B cell (primary cell): Measurements from ENCODE around the gene STAB1. TPM values are rescaled to one million over a fixed set of nuclear protein-coding genes. Genes with fewer than 3 reads are reported as not detected.

ENCODE experiments used
- ATAC-seq: fragments of 200-7000 bp; cut with Tn5 transposase; one replicate; pipeline ENCODE4 v1.10.0; 2021; ENCODE audit warnings: low read depth, mild to moderate bottlenecking, moderate number of reproducible peaks, moderate library complexity
- CTCF ChIA-PET: fragments of 350-600 bp; sonication (Branson Sonifier 250); formaldehyde crosslinking; loops from one replicate; lab custom pipeline; 2021; ENCODE audit warnings: antibody characterized with exemption, inconsistent platforms; lab: Charles Lee
- POLR2A ChIA-PET: fragments of 350-600 bp; sonication (Branson Sonifier 250); formaldehyde crosslinking; loops from one replicate; lab custom pipeline; 2021; ENCODE audit warnings: antibody characterized with exemption; lab: Charles Lee
- DNase-seq: peaks from one replicate; pipeline ENCODE4 v3.0.0; 2013
- H2AFZ ChIP-seq: 2 replicates; pipeline ENCODE4 v1.6.1; 2012; ENCODE audit warnings: mild to moderate bottlenecking, low read depth, low read length; ENCODE audit not compliant: insufficient read depth, poor library complexity, severe bottlenecking
- H3K27ac ChIP-seq, 2 donors: 1 replicate in 1 of 2; 2 replicates in 1 of 2; pipeline ENCODE4 v1.5.1; 2012 to 2013; ENCODE audit warnings: low read length in 2 of 2, mild to moderate bottlenecking in 2 of 2, moderate library complexity in 1 of 2
- H3K27me3 ChIP-seq, 4 experiments: fragments of 200-600 bp in 1 of 4; sonication (generic) in 1 of 4; replicated peaks in 1 of 4; 1 replicate in 2 of 4; 2 replicates in 2 of 4; pipeline versions ENCODE4 v1.6.1 to v1.7.0; 2013 to 2016; ENCODE audit warnings: low read length in 3 of 4, mild to moderate bottlenecking in 2 of 4, mixed read lengths in 1 of 4, moderate library complexity in 1 of 4; ENCODE audit not compliant: insufficient read depth in 4 of 4, control insufficient read depth in 3 of 4; ENCODE audit errors: control extremely low read depth in 1 of 4
- H3K36me3 ChIP-seq, 2 experiments: replicated peaks in 1 of 2; 1 replicate in 1 of 2; 2 replicates in 1 of 2; pipeline versions ENCODE4 v1.6.1 to v1.7.1; 2013; ENCODE audit warnings: low read length in 1 of 2; ENCODE audit not compliant: insufficient read depth in 2 of 2, control insufficient read depth in 1 of 2; ENCODE audit errors: control extremely low read depth in 1 of 2, extremely low read depth in 1 of 2
- H3K4me1 ChIP-seq, 2 donors: fragments of 200-600 bp in 1 of 2; sonication (generic) in 1 of 2; 1 replicate in 1 of 2; 2 replicates in 1 of 2; pipeline versions ENCODE4 v1.5.1 to v1.6.1; 2013 to 2017; ENCODE audit warnings: low read length in 2 of 2; ENCODE audit not compliant: control insufficient read depth in 2 of 2, insufficient read depth in 2 of 2
- H3K4me2 ChIP-seq: replicated peaks from 2 replicates; pipeline ENCODE3; 2012; ENCODE audit warnings: mild to moderate bottlenecking, low read depth, low read length; ENCODE audit not compliant: poor library complexity, severe bottlenecking
- H3K4me3 ChIP-seq, 5 experiments: fragments of 200-600 bp in 1 of 5; sonication (generic) in 1 of 5; 1 replicate in 3 of 5; 2 replicates in 2 of 5; pipeline versions ENCODE4 v1.5.1 to v1.7.0; 2011 to 2016; ENCODE audit warnings: low read length in 4 of 5, mild to moderate bottlenecking in 4 of 5, low read depth in 2 of 5, control low read depth in 1 of 5, moderate library complexity in 1 of 5; ENCODE audit not compliant: insufficient read depth in 1 of 5; ENCODE audit errors: control extremely low read depth in 1 of 5, extremely low read depth in 1 of 5
- H3K79me2 ChIP-seq: fragments of 200-600 bp; sonication (generic); one replicate; pipeline ENCODE4 v1.6.0; 2016; ENCODE audit warnings: low read length; ENCODE audit not compliant: control insufficient read depth, insufficient read depth
- H3K9ac ChIP-seq: fragments of 200-600 bp; sonication (generic); 2 replicates; pipeline ENCODE4 v1.6.1; 2017; ENCODE audit warnings: mild to moderate bottlenecking, low read length, moderate library complexity
- H3K9me3 ChIP-seq, 3 donors: one replicate each; pipeline versions ENCODE4 v1.6.1 to v1.7.1; 2013; ENCODE audit warnings: low read length in 2 of 3; ENCODE audit not compliant: control insufficient read depth in 2 of 3, insufficient read depth in 1 of 3; ENCODE audit errors: control extremely low read depth in 1 of 3
- H4K20me1 ChIP-seq: 2 replicates; pipeline ENCODE4 v1.6.0; 2012; ENCODE audit warnings: mild to moderate bottlenecking, low read length; ENCODE audit not compliant: insufficient read depth, control insufficient read depth, poor library complexity, severe bottlenecking
- H3K27ac Mint-ChIP-seq: one replicate; pipeline ENCODE4 v1.8.0; 2021; ENCODE audit warnings: mixed read lengths
- H3K27me3 Mint-ChIP-seq: one replicate; pipeline ENCODE4 v1.8.0; 2021; ENCODE audit warnings: mixed read lengths
- H3K4me1 Mint-ChIP-seq: one replicate; pipeline ENCODE4 v1.8.0; 2021; ENCODE audit warnings: mixed read lengths
- H3K4me3 Mint-ChIP-seq: one replicate; pipeline ENCODE4 v1.8.0; 2021; ENCODE audit warnings: mixed read lengths
- H3K9me3 Mint-ChIP-seq: one replicate; pipeline ENCODE4 v1.8.0; 2022; ENCODE audit warnings: mixed read lengths; ENCODE audit not compliant: insufficient read depth
- EZH2 ChIP-seq: IDR thresholded peaks from 2 replicates; pipeline ENCODE4 v1.6.1; 2012; ENCODE audit warnings: borderline replicate concordance, low read depth, mild to moderate bottlenecking, moderate library complexity, low read length; ENCODE audit not compliant: insufficient read depth, poor library complexity, severe bottlenecking
- WGBS: methylation state at CpG from one replicate; pipeline ENCODE4 v1.1.5; 2013; ENCODE audit warnings: missing lambda C conversion rate; ENCODE audit not compliant: insufficient coverage; 5-methylcytosine and 5-hydroxymethylcytosine counted together
- intact Hi-C: fragments of 100-400 bp; cut with micrococcal nuclease; formaldehyde crosslinking; loops from one replicate; pipeline ENCODE4 v1.10.0; 2022
- polyA plus RNA-seq: library from polyadenylated mRNA; depleted of rRNA; stranded (reverse); fragments of >200 nt; gene quantifications from 2 replicates; pipeline ENCODE4 v1.2.3, GENCODE V29; 2012
- total RNA-seq, 2 donors: library from RNA; stranded (reverse); fragments of 120-200 nt in 1 of 2; gene quantifications; 1 replicate in 1 of 2; 2 replicates in 1 of 2; pipeline versions ENCODE4 v1.2.3 to v1.2.4, GENCODE V29; 2013 to 2022
- TF ChIP-seq, protein P1 (sequence below): fragments of 200-600 bp; IDR thresholded peaks from one replicate; pipeline ENCODE4 v1.8.0; 2022; ENCODE audit warnings: antibody characterized with exemption, mild to moderate bottlenecking

Gene STAB1
- total and polyA plus RNA-seq, 2 donors (not counting 1 experiment from before 2014, with no cell fraction given) = 3.8 to 4.5 TPM

DNA sequence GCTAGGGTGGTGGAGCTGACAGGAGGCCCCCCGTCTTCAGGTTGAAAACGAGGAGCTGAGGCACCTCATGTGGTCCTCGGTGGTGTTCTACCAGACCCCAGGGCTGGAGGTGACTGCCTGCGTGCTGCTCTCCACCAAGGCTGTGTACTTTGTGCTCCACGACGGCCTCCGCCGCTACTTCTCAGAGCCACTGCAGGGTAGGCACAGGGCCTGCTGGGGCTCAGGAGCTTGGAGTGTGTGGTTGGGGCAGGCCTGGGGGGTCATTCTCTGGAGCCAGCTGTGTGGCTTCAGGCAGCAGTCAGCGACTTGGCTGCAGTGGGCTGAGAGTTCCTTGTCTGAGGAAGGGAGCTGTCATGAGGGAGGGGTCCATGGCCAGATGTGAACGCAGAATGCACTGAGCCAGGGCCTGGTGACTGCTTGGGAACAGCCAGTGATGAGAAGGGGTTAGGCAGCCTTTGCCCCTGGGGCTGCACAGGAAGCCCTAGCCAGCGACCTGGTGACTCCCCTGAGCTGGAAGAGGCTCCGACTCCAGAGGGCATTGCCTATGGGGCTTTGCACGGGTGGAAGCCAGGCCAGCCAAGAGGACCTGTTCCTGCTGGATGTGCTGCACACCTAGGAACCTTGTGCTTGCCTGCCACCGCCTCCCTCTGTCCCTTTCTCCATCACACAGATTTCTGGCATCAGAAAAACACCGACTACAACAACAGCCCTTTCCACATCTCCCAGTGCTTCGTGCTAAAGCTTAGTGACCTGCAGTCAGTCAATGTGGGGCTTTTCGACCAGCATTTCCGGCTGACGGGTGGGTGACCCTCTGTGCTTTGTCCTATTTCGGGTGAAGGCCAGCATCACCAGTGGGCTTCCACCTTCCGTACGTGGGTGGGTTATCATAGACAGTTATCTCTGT, 4.9 kb upstream of the STAB1 start:
- H3K4me2 ChIP-seq = no peak overlapping the region
- peak overlapping the region; percentile 37 for H3K27ac Mint-ChIP-seq
- H3K9me3 Mint-ChIP-seq = no peaks in the 10 kb centered on the region
- H3K4me1 Mint-ChIP-seq = no peaks in the 10 kb centered on the region
- H3K27ac ChIP-seq = no peak overlapping the region
- 82% methylated on average over 22 of the region's 22 CpGs for WGBS
- TF ChIP-seq EZH2 = no peak
- TF ChIP-seq, protein P1, sequence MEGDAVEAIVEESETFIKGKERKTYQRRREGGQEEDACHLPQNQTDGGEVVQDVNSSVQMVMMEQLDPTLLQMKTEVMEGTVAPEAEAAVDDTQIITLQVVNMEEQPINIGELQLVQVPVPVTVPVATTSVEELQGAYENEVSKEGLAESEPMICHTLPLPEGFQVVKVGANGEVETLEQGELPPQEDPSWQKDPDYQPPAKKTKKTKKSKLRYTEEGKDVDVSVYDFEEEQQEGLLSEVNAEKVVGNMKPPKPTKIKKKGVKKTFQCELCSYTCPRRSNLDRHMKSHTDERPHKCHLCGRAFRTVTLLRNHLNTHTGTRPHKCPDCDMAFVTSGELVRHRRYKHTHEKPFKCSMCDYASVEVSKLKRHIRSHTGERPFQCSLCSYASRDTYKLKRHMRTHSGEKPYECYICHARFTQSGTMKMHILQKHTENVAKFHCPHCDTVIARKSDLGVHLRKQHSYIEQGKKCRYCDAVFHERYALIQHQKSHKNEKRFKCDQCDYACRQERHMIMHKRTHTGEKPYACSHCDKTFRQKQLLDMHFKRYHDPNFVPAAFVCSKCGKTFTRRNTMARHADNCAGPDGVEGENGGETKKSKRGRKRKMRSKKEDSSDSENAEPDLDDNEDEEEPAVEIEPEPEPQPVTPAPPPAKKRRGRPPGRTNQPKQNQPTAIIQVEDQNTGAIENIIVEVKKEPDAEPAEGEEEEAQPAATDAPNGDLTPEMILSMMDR = no peak
- POLR2A ChIA-PET = no interaction called here
- no peaks in the 10 kb centered on the region for H4K20me1 ChIP-seq
- DNase-seq (no peak), ATAC-seq (no peak)
- no peaks in the 10 kb centered on the region for H3K9me3 ChIP-seq
- no peaks in the 10 kb centered on the region for H3K4me1 ChIP-seq
- H3K9ac ChIP-seq = no peak overlapping the region
- H3K27me3 ChIP-seq = no peaks in the 10 kb centered on the region
- H3K27me3 Mint-ChIP-seq = no peaks in the 10 kb centered on the region
- H3K79me2 ChIP-seq = no peaks in the 10 kb centered on the region
- H3K4me3 ChIP-seq = no peak overlapping the region
- peaks cover 0 to 52% of the 10 kb centered on the region in 2 experiments for H3K36me3 ChIP-seq
- H2AFZ ChIP-seq = no peak overlapping the region
- intact Hi-C loops = no loop called here
- CTCF ChIA-PET = no interaction called here
- no peak overlapping the region for H3K4me3 Mint-ChIP-seq

DNA sequence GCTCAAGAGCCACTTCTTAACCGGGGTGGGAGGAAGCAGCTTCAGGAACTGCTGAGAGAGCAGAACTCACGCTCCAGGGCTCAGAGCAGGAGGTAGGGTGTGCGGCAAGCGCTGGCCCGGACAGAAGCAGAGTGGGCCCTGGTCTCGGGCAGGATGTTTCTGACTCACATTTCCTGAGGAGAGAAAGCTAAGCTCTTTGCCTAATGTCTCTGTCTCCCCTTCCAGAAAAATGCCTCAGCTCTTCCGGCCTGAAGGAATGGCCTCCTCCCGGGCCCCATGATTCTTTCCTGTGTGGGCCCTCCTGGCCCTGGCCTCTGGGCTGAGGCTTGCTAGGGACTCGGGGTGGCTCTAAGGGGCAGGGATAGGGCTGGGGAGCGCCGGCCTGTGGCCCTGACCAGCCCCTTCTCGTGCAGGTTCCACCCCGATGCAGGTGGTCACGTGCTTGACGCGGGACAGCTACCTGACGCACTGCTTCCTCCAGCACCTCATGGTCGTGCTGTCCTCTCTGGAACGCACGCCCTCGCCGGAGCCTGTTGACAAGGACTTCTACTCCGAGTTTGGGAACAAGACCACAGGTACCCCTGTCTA, 4.1 kb upstream of the STAB1 start:
- Histone ChIP-seq H2AFZ (no peak overlapping the region), H3K27me3 (no peaks in the 10 kb centered on the region), H3K4me3 (no peak overlapping the region), H3K4me2 (no peak overlapping the region), H3K9ac (no peak overlapping the region), H3K4me1 (no peaks in the 10 kb centered on the region), H3K9me3 (no peaks in the 10 kb centered on the region), H3K79me2 (no peaks in the 10 kb centered on the region), H4K20me1 (no peaks in the 10 kb centered on the region), H3K36me3 (peaks cover 0 to 48% of the 10 kb centered on the region in 2 experiments), H3K27ac (no peak overlapping the region)
- ChIA-PET CTCF (no interaction called here), POLR2A (no interaction called here)
- ATAC-seq (no peak), DNase-seq (no peak)
- no peaks in the 10 kb centered on the region for H3K4me1 Mint-ChIP-seq
- no peak overlapping the region for H3K4me3 Mint-ChIP-seq
- intact Hi-C loops = no loop called here
- TF ChIP-seq, protein P1 = no peak
- no peak for TF ChIP-seq EZH2
- WGBS = 80% methylated on average over 23 of the region's 23 CpGs
- no peaks in the 10 kb centered on the region for H3K27me3 Mint-ChIP-seq
- H3K9me3 Mint-ChIP-seq = no peaks in the 10 kb centered on the region
- H3K27ac Mint-ChIP-seq = no peak overlapping the region
